A673 (cell line): ENCODE data around the gene LPP.

Experiments
- EZH2 ChIP-seq: fragments of 200-600 bp; sonication (generic); IDR thresholded peaks from 2 replicates; pipeline ENCODE4 v1.6.1; 2017; ENCODE audit warnings: borderline replicate concordance, low read depth, mild to moderate bottlenecking, mixed read lengths, antibody characterized with exemption, low read length; ENCODE audit not compliant: poor library complexity, severe bottlenecking
- TF ChIP-seq, protein P1 (sequence below): fragments of 300-800, 200-600 bp; sonication (generic); conservative IDR thresholded peaks from 2 replicates; pipeline ENCODE4 v1.5.1; 2017; ENCODE audit warnings: low read depth, mild to moderate bottlenecking, antibody characterized with exemption, low read length, moderate library complexity, mixed read lengths

GRCh38 chr3:188812198-188812597 lies 658.2 kb downstream of the LPP start:
- TF ChIP-seq, protein P1, sequence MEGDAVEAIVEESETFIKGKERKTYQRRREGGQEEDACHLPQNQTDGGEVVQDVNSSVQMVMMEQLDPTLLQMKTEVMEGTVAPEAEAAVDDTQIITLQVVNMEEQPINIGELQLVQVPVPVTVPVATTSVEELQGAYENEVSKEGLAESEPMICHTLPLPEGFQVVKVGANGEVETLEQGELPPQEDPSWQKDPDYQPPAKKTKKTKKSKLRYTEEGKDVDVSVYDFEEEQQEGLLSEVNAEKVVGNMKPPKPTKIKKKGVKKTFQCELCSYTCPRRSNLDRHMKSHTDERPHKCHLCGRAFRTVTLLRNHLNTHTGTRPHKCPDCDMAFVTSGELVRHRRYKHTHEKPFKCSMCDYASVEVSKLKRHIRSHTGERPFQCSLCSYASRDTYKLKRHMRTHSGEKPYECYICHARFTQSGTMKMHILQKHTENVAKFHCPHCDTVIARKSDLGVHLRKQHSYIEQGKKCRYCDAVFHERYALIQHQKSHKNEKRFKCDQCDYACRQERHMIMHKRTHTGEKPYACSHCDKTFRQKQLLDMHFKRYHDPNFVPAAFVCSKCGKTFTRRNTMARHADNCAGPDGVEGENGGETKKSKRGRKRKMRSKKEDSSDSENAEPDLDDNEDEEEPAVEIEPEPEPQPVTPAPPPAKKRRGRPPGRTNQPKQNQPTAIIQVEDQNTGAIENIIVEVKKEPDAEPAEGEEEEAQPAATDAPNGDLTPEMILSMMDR = no peak
- TF ChIP-seq EZH2 = no peak
